ENCODE data around the gene SLC9A9. TPM values are rescaled to one million over a fixed set of nuclear protein-coding genes. Genes with fewer than 3 reads are reported as not detected.

Gene SLC9A9
- total and polyA plus RNA-seq, 9 of the 15 experiments (the other 6 are each of a cell fraction or from before 2014, with no cell fraction given), result 0.03 to 0.13 TPM; not detected in 7

GRCh38 chr3:143380449-143380848 is 467.8 kb downstream of the SLC9A9 start:
- H3K4me1 ChIP-seq (replicated peaks in 1 of 2; ENCODE audit: control insufficient read depth in 2 of 2, insufficient read depth in 2 of 2, low read length in 2 of 2), result no peaks in the 10 kb centered on the region; a peak in 1 of 5 replicates
- H3K36me3 ChIP-seq (ENCODE audit: control insufficient read depth, insufficient read depth, low read length), result no peaks in the 10 kb centered on the region
- in situ Hi-C loops (cut with MboI), result no loop called here
- H3K9me1 ChIP-seq (ENCODE audit: control insufficient read depth, insufficient read depth, low read length), result no peaks in the 10 kb centered on the region
- H3K4me3 ChIP-seq, result no peak overlapping the region
- ATAC-seq (no peak), DNase-seq (ENCODE audit: extremely low read depth in 1 of 4, low spot score in 3 of 4) (no peak), FAIRE-seq (no peak)
- no peak overlapping the region for H3K9ac ChIP-seq (ENCODE audit: insufficient read depth in 1 of 2, low read depth in 2 of 2, low read length in 2 of 2)
- TF ChIP-seq PURB (CRISPR knock-in tag; IDR thresholded peaks at IDR 0.05; ENCODE audit: low read depth) (no peak), CAMTA2 (CRISPR knock-in tag; conservative IDR thresholded peaks at IDR 0.05) (no peak), KAT2B (IDR thresholded peaks at IDR 0.05; ENCODE audit: low read depth, low read length) (no peak)
- no peaks in the 10 kb centered on the region for H3K79me2 ChIP-seq (ENCODE audit: control insufficient read depth, insufficient read depth, low read length)
- CTCF ChIA-PET (ENCODE audit: low intra/inter-chr PET ratio), result no interaction called here
- no peaks in the 10 kb centered on the region for H3K27me3 ChIP-seq (ENCODE audit: control insufficient read depth in 2 of 2, insufficient read depth in 2 of 2, low read length in 2 of 2)
- no peak overlapping the region for H3K4me2 ChIP-seq (ENCODE audit: insufficient read depth, low read length)
- POLR2A ChIA-PET, result no interaction called here
- intact Hi-C loops (cut with micrococcal nuclease), result no loop called here
- no peaks in the 10 kb centered on the region for H4K20me1 ChIP-seq (replicated peaks; ENCODE audit: control insufficient read depth, insufficient read depth, low read length)
- no TSS peak for BruUV-seq (replicated peaks)
- no peaks in the 10 kb centered on the region for H3K9me3 ChIP-seq (replicated peaks; ENCODE audit: control insufficient read depth, insufficient read depth, low read depth, low read length)
- H2AFZ ChIP-seq (ENCODE audit: low read depth, low read length), result no peak overlapping the region
- no peak overlapping the region for H3K27ac ChIP-seq (ENCODE audit: extremely low read depth, low read depth, low read length)

DNA sequence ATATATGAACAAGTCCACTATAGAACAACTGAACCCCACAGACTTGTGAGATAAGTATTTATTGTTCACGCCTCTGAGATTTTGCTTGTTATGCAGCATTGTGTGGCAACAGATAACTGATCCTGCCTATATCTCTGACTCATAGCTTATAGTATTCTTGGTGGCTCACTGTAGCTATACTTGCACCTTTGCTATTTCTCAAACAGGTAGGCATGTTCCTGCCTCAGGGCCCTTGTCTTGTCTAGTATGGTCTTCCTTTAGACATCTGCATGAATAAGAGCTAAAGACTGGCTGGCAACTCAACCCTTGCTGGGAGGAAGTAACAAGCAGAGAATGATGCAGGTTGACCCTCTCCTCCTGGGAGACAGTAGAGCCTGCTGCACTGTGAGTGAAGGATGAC is 472.6 kb downstream of the SLC9A9 start:
- Histone ChIP-seq H3K9me1 (ENCODE audit: control insufficient read depth, insufficient read depth, low read length) (no peaks in the 10 kb centered on the region), H3K79me2 (ENCODE audit: control insufficient read depth, insufficient read depth, low read length) (no peaks in the 10 kb centered on the region), H3K27ac (ENCODE audit: extremely low read depth, low read depth, low read length) (no peak overlapping the region), H2AFZ (ENCODE audit: low read depth, low read length) (peak overlapping the region; percentile 11), H3K4me2 (ENCODE audit: insufficient read depth, low read length) (no peak overlapping the region), H3K27me3 (ENCODE audit: control insufficient read depth in 2 of 2, insufficient read depth in 2 of 2, low read length in 2 of 2) (no peaks in the 10 kb centered on the region), H4K20me1 (replicated peaks; ENCODE audit: control insufficient read depth, insufficient read depth, low read length) (no peaks in the 10 kb centered on the region), H3K9me3 (replicated peaks; ENCODE audit: control insufficient read depth, insufficient read depth, low read depth, low read length) (no peaks in the 10 kb centered on the region), H3K4me3 (no peak overlapping the region), H3K9ac (ENCODE audit: insufficient read depth in 1 of 2, low read depth in 2 of 2, low read length in 2 of 2) (no peak overlapping the region), H3K4me1 (replicated peaks in 1 of 2; ENCODE audit: control insufficient read depth in 2 of 2, insufficient read depth in 2 of 2, low read length in 2 of 2) (no peaks in the 10 kb centered on the region), H3K36me3 (ENCODE audit: control insufficient read depth, insufficient read depth, low read length) (no peaks in the 10 kb centered on the region)
- FAIRE-seq (no peak), DNase-seq (ENCODE audit: extremely low read depth in 1 of 4, low spot score in 3 of 4) (no peak), ATAC-seq (peak; percentile 40; the same call in 1 of the 3 replicates)
- TF ChIP-seq FOSL1 (tag; conservative IDR thresholded peaks at IDR 0.05) (peak; percentile 44), CBFA2T3 (IDR thresholded peaks at IDR 0.05) (peak; percentile 8; the same call in 1 of the 2 replicates), OTX1 (CRISPR knock-in tag; IDR thresholded peaks at IDR 0.05) (no peak)
- ChIA-PET POLR2A (interaction anchor here (1.4 kb wide), 2 partner anchors 9 to 10 kb away, joined by 4 to 5 read pairs; no protein-coding TSS in a partner anchor), CTCF (ENCODE audit: low intra/inter-chr PET ratio) (no interaction called here)
- in situ Hi-C loops (cut with MboI) (no loop called here), intact Hi-C loops (cut with micrococcal nuclease) (no loop called here)
- 21% methylated on average over 1 of the region's 1 CpG for WGBS (ENCODE audit: insufficient coverage, low coverage, missing lambda C conversion rate)
- no TSS peak for BruUV-seq (replicated peaks)
